Tibial nerve (tissue), 4 donors: ENCODE measurements around the gene RAB32. TPM values are rescaled to one million over a fixed set of nuclear protein-coding genes. Genes with fewer than 3 reads are reported as not detected.

Source experiments
- total RNA-seq, 4 donors: library from RNA; depleted of rRNA; stranded (reverse); fragments of >200 nt; gene quantifications; one replicate each; pipeline ENCODE4 v1.1.0, GENCODE V29; 2016

Gene RAB32
- total RNA-seq, 4 donors from 2014 or later: 23.2 to 44.4 (median 25.1) TPM

Other genes with a start within 250 kb of the RAB32 start
- not detected for gene ADGB, start 55.1 kb downstream of the RAB32 start, total RNA-seq